Trophoblast cell (in vitro differentiated cells and primary cell): ENCODE measurements around the gene NKAIN4.

Experiments used
- DNase-seq, 2 donors: peaks; one replicate each; pipeline ENCODE4 v3.0.0-alpha.2; 2016
- H2AFZ ChIP-seq: 2 replicates; pipeline ENCODE4 v1.6.1; 2013; ENCODE audit warnings: low read length, moderate library complexity, mild to moderate bottlenecking; ENCODE audit not compliant: insufficient read depth, poor library complexity
- H2AK5ac ChIP-seq: 2 replicates; pipeline ENCODE4 v1.6.1; 2013; ENCODE audit warnings: mild to moderate bottlenecking, low read length
- H2BK120ac ChIP-seq: 2 replicates; pipeline ENCODE4 v1.6.1; 2013; ENCODE audit warnings: low read length, mild to moderate bottlenecking, moderate library complexity; ENCODE audit not compliant: insufficient read depth, poor library complexity
- H2BK12ac ChIP-seq: 2 replicates; pipeline ENCODE4 v1.6.1; 2013; ENCODE audit warnings: mild to moderate bottlenecking, low read length, moderate library complexity
- H2BK5ac ChIP-seq: 2 replicates; pipeline ENCODE4 v1.6.1; 2013; ENCODE audit warnings: low read length, low read depth, moderate library complexity, mild to moderate bottlenecking; ENCODE audit not compliant: poor library complexity
- H3K14ac ChIP-seq: 2 replicates; pipeline ENCODE4 v1.6.1; 2013; ENCODE audit warnings: mild to moderate bottlenecking, low read length
- H3K18ac ChIP-seq: 2 replicates; pipeline ENCODE4 v1.6.1; 2013; ENCODE audit warnings: mild to moderate bottlenecking, low read length
- H3K23ac ChIP-seq: 2 replicates; pipeline ENCODE4 v1.6.1; 2013; ENCODE audit warnings: low read length
- H3K27ac ChIP-seq: 2 replicates; pipeline ENCODE4 v1.5.1; 2013; ENCODE audit warnings: low read depth, mild to moderate bottlenecking, inconsistent platforms, low read length, moderate library complexity
- H3K27me3 ChIP-seq: 2 replicates; pipeline ENCODE4 v1.6.1; 2013; ENCODE audit warnings: inconsistent platforms, mild to moderate bottlenecking, low read length, moderate library complexity; ENCODE audit not compliant: insufficient read depth
- H3K36me3 ChIP-seq, 2 experiments: 1 replicate in 1 of 2; 2 replicates in 1 of 2; pipeline ENCODE4 v1.6.1; 2013; ENCODE audit warnings: low read length in 2 of 2, mild to moderate bottlenecking in 2 of 2, moderate library complexity in 1 of 2; ENCODE audit not compliant: insufficient read depth in 2 of 2, control insufficient read depth in 1 of 2
- H3K4ac ChIP-seq: 2 replicates; pipeline ENCODE4 v1.6.1; 2013; ENCODE audit warnings: low read depth, mild to moderate bottlenecking, low read length, moderate library complexity
- H3K4me1 ChIP-seq, 2 experiments: 1 replicate in 1 of 2; 2 replicates in 1 of 2; pipeline ENCODE4 v1.6.1; 2013; ENCODE audit warnings: low read length in 2 of 2, mild to moderate bottlenecking in 2 of 2, moderate library complexity in 1 of 2; ENCODE audit not compliant: insufficient read depth in 2 of 2, control insufficient read depth in 1 of 2
- H3K4me2 ChIP-seq: 2 replicates; pipeline ENCODE4 v1.6.1; 2013; ENCODE audit warnings: inconsistent platforms, mild to moderate bottlenecking, low read length, moderate library complexity
- H3K4me3 ChIP-seq: 2 replicates; pipeline ENCODE4 v1.5.1; 2013; ENCODE audit warnings: mild to moderate bottlenecking, low read depth, low read length, inconsistent platforms
- H3K79me1 ChIP-seq: one replicate; pipeline ENCODE4 v1.6.1; 2013; ENCODE audit warnings: low read length
- H3K79me2 ChIP-seq: 2 replicates; pipeline ENCODE4 v1.6.1; 2013; ENCODE audit warnings: low read length, mild to moderate bottlenecking; ENCODE audit not compliant: control insufficient read depth, insufficient read depth, poor library complexity
- H3K9ac ChIP-seq: 2 replicates; pipeline ENCODE4 v1.6.1; 2013; ENCODE audit warnings: mild to moderate bottlenecking, low read length
- H3K9me3 ChIP-seq: 2 replicates; pipeline ENCODE4 v1.6.1; 2013; ENCODE audit warnings: low read depth, mild to moderate bottlenecking, control low read depth, inconsistent platforms, low read length; ENCODE audit not compliant: insufficient read depth
- H4K12ac ChIP-seq: 2 replicates; pipeline ENCODE4 v1.6.1; 2013; ENCODE audit warnings: low read depth, mild to moderate bottlenecking, low read length, moderate library complexity
- H4K8ac ChIP-seq: 2 replicates; pipeline ENCODE4 v1.6.1; 2013; ENCODE audit warnings: low read depth, mild to moderate bottlenecking, low read length, moderate library complexity
- H4K91ac ChIP-seq: one replicate; pipeline ENCODE4 v1.6.1; 2013; ENCODE audit warnings: low read depth, mild to moderate bottlenecking, low read length, moderate library complexity
- WGBS: extraction: QIAGEN DNeasy Blood & Tissue Kit; methylation state at CpG from one replicate; pipeline ENCODE4 v1.1.7; 2013; ENCODE audit warnings: missing lambda C conversion rate; ENCODE audit not compliant: insufficient read length, insufficient coverage; ENCODE audit errors: extremely low coverage; 5-methylcytosine and 5-hydroxymethylcytosine counted together

The NKAIN4 gene

GRCh38 chr20:63287697-63288580 lies 33.7 kb upstream of the NKAIN4 start:
- peaks cover 71 to 74% of the 10 kb centered on the region in 2 experiments for H3K36me3 ChIP-seq
- no peaks in the 10 kb centered on the region for H3K27me3 ChIP-seq
- peaks cover 0 to 6% of the 10 kb centered on the region in 2 experiments for H3K4me1 ChIP-seq
- H3K4ac ChIP-seq, result no peak overlapping the region
- no peak overlapping the region for H4K12ac ChIP-seq
- no peak overlapping the region for H2BK5ac ChIP-seq
- no peak overlapping the region for H3K18ac ChIP-seq
- H3K27ac ChIP-seq, result no peak overlapping the region
- WGBS, result no CpG with 5 or more reads among the region's 55 CpGs
- no peak overlapping the region for H2AFZ ChIP-seq
- no peak overlapping the region for H4K8ac ChIP-seq
- H2BK120ac ChIP-seq, result no peak overlapping the region
- no peak overlapping the region for H4K91ac ChIP-seq
- no peak overlapping the region for H3K23ac ChIP-seq
- peaks cover 2% of the 10 kb centered on the region for H3K9me3 ChIP-seq
- no peak overlapping the region for H3K4me3 ChIP-seq
- no peak overlapping the region for H2AK5ac ChIP-seq
- no peak overlapping the region for H3K9ac ChIP-seq
- DNase-seq, result no peak
- no peak overlapping the region for H2BK12ac ChIP-seq
- no peaks in the 10 kb centered on the region for H3K79me1 ChIP-seq
- H3K14ac ChIP-seq, result no peak overlapping the region
- no peaks in the 10 kb centered on the region for H3K79me2 ChIP-seq
- no peak overlapping the region for H3K4me2 ChIP-seq

DNA sequence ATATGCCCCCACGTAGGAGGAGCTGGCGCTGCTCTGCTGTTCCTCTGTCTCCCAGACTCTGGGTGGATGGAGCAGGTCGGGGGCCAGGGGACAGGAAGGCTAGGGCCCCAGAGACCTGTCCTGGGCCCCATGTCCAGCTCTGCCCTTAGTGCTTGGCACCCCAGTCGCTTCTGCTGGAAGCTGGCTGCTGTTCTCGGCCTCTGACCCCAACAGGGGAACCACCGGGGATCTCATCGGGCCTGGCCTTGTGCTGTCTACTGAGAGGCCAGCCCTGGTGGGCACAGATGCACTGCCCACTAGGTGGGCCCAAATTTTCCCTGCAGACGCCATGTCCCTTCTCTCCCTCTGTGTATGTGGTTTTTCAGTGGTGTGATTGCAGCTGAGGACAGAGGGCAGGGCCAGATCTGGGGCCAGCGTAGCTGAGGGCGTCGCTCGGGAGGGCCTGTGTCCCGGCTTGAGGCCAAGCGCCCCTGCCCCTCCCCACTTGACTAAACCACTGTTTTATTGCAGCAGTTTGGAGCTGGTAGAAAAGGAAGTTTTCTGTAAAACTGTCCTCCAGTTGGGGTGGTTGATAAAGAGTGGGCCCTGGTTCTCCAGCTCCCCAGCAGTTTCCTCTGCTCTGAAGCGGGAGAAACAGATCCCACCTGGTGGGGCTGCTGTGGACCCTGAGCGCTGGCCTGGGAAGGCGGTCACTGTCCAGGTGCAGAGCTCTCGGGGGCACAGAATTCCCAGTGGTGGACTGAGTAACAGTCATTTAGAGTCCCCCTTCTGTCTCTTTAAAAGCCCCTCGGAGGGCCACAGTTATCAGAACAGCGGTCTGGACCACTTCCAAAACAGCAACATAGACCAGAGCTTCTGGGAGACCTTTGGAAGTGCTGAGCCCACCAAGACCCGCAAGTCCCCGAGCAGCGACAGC lies 32.8 kb upstream of the NKAIN4 start:
- no peak overlapping the region for H4K91ac ChIP-seq
- H3K79me1 ChIP-seq, result no peaks in the 10 kb centered on the region
- DNase-seq, result no peak
- H3K36me3 ChIP-seq, result peaks cover 80 to 83% of the 10 kb centered on the region in 2 experiments
- H3K18ac ChIP-seq, result no peak overlapping the region
- no peak overlapping the region for H2BK120ac ChIP-seq
- peaks cover 0 to 6% of the 10 kb centered on the region in 2 experiments for H3K4me1 ChIP-seq
- H3K14ac ChIP-seq, result no peak overlapping the region
- H3K4me3 ChIP-seq, result no peak overlapping the region
- H3K27me3 ChIP-seq, result no peaks in the 10 kb centered on the region
- no peak overlapping the region for H3K9ac ChIP-seq
- H3K23ac ChIP-seq, result no peak overlapping the region
- H2AFZ ChIP-seq, result no peak overlapping the region
- WGBS, result no CpG with 5 or more reads among the region's 23 CpGs
- H3K9me3 ChIP-seq, result peaks cover 2% of the 10 kb centered on the region
- H2AK5ac ChIP-seq, result no peak overlapping the region
- H3K4ac ChIP-seq, result no peak overlapping the region
- no peaks in the 10 kb centered on the region for H3K79me2 ChIP-seq
- H4K8ac ChIP-seq, result no peak overlapping the region
- no peak overlapping the region for H2BK12ac ChIP-seq
- no peak overlapping the region for H4K12ac ChIP-seq
- no peak overlapping the region for H2BK5ac ChIP-seq
- no peak overlapping the region for H3K27ac ChIP-seq
- H3K4me2 ChIP-seq, result no peak overlapping the region

- Histone ChIP-seq H3K79me2 (no peaks in the 10 kb centered on the region), H4K8ac (no peak overlapping the region), H3K23ac (no peak overlapping the region), H3K4me2 (no peak overlapping the region), H2BK12ac (no peak overlapping the region), H2BK120ac (no peak overlapping the region), H2AK5ac (no peak overlapping the region), H3K36me3 (peaks cover 91 to 94% of the 10 kb centered on the region in 2 experiments), H3K27me3 (no peaks in the 10 kb centered on the region), H3K4me3 (no peak overlapping the region), H3K18ac (no peak overlapping the region), H3K79me1 (no peaks in the 10 kb centered on the region), H3K4me1 (peaks cover 0 to 4% of the 10 kb centered on the region in 2 experiments), H3K9ac (no peak overlapping the region), H3K27ac (no peak overlapping the region), H2BK5ac (no peak overlapping the region), H3K4ac (no peak overlapping the region), H4K12ac (no peak overlapping the region), H3K14ac (no peak overlapping the region), H4K91ac (no peak overlapping the region), H3K9me3 (peaks cover 2% of the 10 kb centered on the region), H2AFZ (no peak overlapping the region)
- DNase-seq, result no peak
- WGBS, result no CpG with 5 or more reads among the region's 44 CpGs
Observed at GRCh38 chr20:63285636-63286615, 31.7 kb upstream of the NKAIN4 start.
